ENCODE results near the gene B3GALT4.

The B3GALT4 gene

GRCh38 chr6:33243476-33243875, 33.4 kb upstream of the B3GALT4 start:
- DNase-seq (ENCODE audit: extremely low read depth, low read depth) = no peak
- no peak for TF ChIP-seq CTCF (IDR thresholded peaks at IDR 0.05; ENCODE audit: low read depth, low read length, missing control alignments)
- no peak overlapping the region for H3K4me3 ChIP-seq (replicated peaks; ENCODE audit: low read depth, low read length)

GRCh38 chr6:33247977-33248642, 28.8 kb upstream of the B3GALT4 start:
- peak overlapping the region; percentile 59 for H3K4me3 ChIP-seq (replicated peaks; ENCODE audit: low read depth, low read length)
- peak; percentile 77 for DNase-seq (ENCODE audit: extremely low read depth, low read depth)
- peak; percentile 83 for TF ChIP-seq CTCF (IDR thresholded peaks at IDR 0.05; ENCODE audit: low read depth, low read length, missing control alignments)

GRCh38 chr6:33248643-33248931, 28.3 kb upstream of the B3GALT4 start:
- peak overlapping the region; percentile 59 for H3K4me3 ChIP-seq (replicated peaks; ENCODE audit: low read depth, low read length)
- DNase-seq (ENCODE audit: extremely low read depth, low read depth) = no peak
- TF ChIP-seq CTCF (IDR thresholded peaks at IDR 0.05; ENCODE audit: low read depth, low read length, missing control alignments) = no peak

- H3K4me3 ChIP-seq (replicated peaks; ENCODE audit: low read depth, low read length) = peak overlapping the region; percentile 59
- peak; percentile 99 for DNase-seq (ENCODE audit: extremely low read depth, low read depth)
- no peak for TF ChIP-seq CTCF (IDR thresholded peaks at IDR 0.05; ENCODE audit: low read depth, low read length, missing control alignments)
These were observed 27.8 kb upstream of the B3GALT4 start for GRCh38 chr6:33248932-33249731.

GRCh38 chr6:33249732-33250630, 26.9 kb upstream of the B3GALT4 start:
- peak overlapping the region; percentile 59 for H3K4me3 ChIP-seq (replicated peaks; ENCODE audit: low read depth, low read length)
- TF ChIP-seq CTCF (IDR thresholded peaks at IDR 0.05; ENCODE audit: low read depth, low read length, missing control alignments) = no peak
- no peak for DNase-seq (ENCODE audit: extremely low read depth, low read depth)

GRCh38 chr6:33250731-33251130, 26.2 kb upstream of the B3GALT4 start:
- DNase-seq (ENCODE audit: extremely low read depth, low read depth) = no peak
- H3K4me3 ChIP-seq (replicated peaks; ENCODE audit: low read depth, low read length) = peak overlapping the region; percentile 59; the same call in 1 of the 2 replicates
- TF ChIP-seq CTCF (IDR thresholded peaks at IDR 0.05; ENCODE audit: low read depth, low read length, missing control alignments) = no peak

Data from HFF-Myc (cell line).